D721Med (cell line): ENCODE data around the gene NR2C1.
"Not testable (repeated sequence)": the region's sequence is repeated elsewhere in the genome, so short reads cannot be mapped to it uniquely, and the experiment has no call there.

ENCODE experiments used
- DNase-seq: peaks from one replicate; pipeline ENCODE4 v3.0.0; 2011; ENCODE audit warnings: low spot score; ENCODE audit not compliant: insufficient read length
- FAIRE-seq: peaks from 2 replicates; lab custom pipeline; 2011; peaks lifted over from hg19 to GRCh38; lab: Jason Lieb, UNC
- TF ChIP-seq, protein P1 (sequence below): IDR thresholded peaks from 2 replicates; pipeline ENCODE4 v1.5.1; 2012; ENCODE audit warnings: mild to moderate bottlenecking, control low read depth; ENCODE audit not compliant: insufficient read depth; ENCODE audit errors: missing control alignments

Gene NR2C1

DNA sequence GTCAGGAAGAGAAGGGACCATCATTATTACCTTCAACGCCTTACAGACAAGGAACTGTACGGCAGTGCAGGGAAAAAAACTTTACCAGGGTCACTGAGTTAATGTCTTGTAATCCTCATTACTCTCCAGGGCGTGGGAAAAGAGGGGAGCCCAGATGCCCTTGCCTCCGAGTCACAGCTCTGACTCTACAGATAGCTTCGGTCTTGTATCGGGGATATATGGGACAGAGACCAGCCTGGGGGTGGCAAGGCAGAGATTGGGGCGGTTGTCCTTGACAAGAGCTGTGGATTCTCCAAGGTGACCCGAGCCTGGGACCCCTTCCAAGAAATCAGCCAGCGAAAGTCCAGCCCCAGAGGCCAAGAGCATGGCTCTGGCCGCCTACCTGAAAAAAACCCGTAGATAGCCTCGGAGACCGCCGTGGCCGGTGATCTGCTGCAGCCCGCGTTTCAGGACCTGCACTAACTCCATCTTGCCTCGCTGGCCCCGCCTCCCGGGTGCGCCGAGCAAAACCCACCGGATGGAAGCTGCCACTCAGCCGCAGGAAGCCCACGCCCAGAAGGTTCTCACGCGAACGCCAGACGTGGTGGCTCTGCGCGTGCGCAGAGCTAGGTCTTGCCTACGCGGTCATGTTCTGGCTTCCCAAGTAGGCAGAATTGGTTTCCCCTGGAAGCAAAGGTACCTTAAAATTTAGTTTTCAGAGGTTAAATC lies 70.1 kb downstream of the NR2C1 start, which contains the start of gene NDUFA12:
TSS of gene NDUFA12 (minus strand) at position 485 of the 708 bp plus-strand sequence. CDS start at position 468, 17 bp downstream.
- FAIRE-seq, result no peak
- TF ChIP-seq, protein P1, sequence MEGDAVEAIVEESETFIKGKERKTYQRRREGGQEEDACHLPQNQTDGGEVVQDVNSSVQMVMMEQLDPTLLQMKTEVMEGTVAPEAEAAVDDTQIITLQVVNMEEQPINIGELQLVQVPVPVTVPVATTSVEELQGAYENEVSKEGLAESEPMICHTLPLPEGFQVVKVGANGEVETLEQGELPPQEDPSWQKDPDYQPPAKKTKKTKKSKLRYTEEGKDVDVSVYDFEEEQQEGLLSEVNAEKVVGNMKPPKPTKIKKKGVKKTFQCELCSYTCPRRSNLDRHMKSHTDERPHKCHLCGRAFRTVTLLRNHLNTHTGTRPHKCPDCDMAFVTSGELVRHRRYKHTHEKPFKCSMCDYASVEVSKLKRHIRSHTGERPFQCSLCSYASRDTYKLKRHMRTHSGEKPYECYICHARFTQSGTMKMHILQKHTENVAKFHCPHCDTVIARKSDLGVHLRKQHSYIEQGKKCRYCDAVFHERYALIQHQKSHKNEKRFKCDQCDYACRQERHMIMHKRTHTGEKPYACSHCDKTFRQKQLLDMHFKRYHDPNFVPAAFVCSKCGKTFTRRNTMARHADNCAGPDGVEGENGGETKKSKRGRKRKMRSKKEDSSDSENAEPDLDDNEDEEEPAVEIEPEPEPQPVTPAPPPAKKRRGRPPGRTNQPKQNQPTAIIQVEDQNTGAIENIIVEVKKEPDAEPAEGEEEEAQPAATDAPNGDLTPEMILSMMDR, result no peak
- peak; percentile 64 for DNase-seq

DNA sequence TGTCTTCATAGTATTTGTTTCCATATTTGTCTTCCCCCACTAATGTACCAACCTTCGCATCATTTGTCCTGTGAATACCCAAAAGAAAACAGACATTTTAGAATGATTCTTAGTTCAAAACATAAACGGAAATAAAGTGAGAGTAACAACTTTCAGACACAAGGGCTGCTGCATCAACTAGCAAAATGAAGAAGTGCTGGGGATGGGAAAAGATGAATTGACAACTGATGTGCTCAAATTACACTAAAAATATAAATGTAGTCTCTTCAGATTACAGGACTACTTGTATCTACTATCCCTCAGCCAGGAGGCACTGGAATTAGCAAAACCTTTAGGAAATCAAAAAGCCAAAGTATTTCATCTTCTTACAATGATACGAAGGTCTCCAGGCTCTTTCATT lies 70.7 kb downstream of the NR2C1 start:
- FAIRE-seq (no peak), DNase-seq (no peak)
- TF ChIP-seq, protein P1, result no peak

DNA sequence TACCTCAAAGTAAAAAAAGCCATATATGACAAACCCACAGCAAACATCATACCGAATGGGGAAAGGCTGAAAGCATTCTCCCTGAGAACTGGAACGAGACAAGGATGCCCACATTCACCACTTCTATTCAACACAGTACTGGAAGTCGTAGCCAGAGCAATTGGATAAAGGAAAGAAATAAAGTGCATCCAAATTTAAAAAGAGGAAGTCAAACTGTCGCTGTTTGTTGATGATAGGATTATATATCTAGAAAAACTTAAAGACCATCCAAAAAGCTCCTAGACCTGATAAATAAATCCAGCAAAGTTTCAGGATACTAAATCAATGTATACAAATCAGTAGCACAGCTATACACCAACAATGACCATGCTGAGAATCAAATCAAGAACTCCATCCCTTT lies 75.1 kb downstream of the NR2C1 start:
- DNase-seq (no peak), FAIRE-seq (no peak)
- TF ChIP-seq, protein P1, result no peak

DNA sequence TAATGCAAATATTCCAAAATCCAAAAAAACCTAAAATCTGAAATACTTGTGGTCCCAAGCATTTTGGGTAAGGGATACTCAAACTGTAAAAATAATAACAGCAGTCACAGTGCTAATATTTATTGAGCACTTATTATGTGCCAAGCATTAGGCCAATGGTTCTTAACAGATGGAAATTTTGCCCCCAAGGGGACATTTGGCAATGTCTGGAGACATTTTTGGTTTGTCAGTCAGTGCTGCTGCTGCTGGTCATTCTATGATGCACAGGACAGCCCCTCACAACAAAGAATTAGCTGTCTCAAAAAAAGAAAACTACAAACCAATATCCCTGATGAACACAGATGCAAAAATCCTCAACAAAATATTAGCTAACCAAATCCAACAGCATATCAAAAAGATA lies 75.7 kb downstream of the NR2C1 start:
- FAIRE-seq, result no peak
- no peak for DNase-seq
- TF ChIP-seq, protein P1, result no peak

DNA sequence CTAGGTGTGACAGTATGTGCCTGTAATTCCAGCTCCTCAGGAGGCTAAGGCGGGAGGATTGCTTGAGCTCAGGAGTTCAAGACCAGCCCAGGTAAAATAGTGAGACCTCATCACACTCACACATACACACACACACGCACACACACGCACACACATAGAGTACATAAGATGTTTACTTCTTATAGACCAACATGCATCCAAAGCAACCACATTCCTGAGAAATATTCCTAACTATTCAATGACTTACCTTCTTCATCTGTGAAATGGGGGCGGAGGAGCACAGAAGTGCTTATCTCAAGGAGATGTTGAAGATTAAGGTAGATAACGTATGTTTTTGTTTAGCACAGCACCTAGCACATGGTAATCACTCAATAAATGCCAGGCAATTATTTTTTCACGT lies 76.4 kb downstream of the NR2C1 start:
- no peak for FAIRE-seq

DNA sequence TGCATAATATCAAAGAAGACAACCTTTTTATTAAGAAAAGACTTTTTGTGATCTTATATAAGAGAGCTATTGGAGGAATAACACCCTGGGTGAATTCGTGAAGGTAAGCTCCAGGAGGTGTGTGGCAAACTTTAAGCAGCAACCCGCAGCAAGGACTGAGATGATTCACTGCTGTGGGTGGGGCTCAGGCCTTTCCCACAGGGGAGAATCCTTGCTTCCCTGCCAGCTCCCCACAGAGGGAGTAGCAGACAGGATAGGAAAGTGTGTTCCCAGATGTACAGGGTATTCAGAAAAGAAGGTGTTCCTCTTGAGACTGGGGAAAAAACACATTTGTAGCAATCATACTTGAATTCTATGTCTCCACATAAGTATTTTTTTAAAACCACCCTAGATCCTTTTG lies 79.1 kb downstream of the NR2C1 start:
- no peak for FAIRE-seq
- no peak for DNase-seq
- TF ChIP-seq, protein P1, result no peak

More for the DNA sequence above, 76.4 kb downstream of the NR2C1 start:
- TF ChIP-seq, protein P1, result no peak
- no peak for DNase-seq

DNA sequence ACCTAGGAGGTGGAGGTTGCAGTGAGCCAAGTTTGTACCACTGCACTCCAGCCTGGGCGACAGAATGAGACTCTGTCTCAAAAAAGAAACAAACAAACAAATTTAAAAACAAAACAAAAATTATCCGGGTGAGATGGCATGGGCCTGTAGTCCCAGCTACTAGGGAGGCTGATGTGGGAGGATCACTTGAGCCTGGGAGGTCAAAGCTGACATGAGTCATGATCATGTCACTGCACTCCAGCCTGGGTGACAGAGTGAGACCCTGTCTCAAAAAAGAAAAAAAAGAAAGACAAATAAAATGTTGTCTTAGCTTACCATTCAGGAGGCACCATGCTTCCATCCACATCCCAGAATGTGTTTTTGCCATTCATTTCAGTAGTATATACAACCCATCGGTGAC lies 79.6 kb downstream of the NR2C1 start:
- not testable (repeated sequence) for FAIRE-seq, DNase-seq
